ENCODE measurements around the gene OPRL1.

Gene OPRL1

DNA sequence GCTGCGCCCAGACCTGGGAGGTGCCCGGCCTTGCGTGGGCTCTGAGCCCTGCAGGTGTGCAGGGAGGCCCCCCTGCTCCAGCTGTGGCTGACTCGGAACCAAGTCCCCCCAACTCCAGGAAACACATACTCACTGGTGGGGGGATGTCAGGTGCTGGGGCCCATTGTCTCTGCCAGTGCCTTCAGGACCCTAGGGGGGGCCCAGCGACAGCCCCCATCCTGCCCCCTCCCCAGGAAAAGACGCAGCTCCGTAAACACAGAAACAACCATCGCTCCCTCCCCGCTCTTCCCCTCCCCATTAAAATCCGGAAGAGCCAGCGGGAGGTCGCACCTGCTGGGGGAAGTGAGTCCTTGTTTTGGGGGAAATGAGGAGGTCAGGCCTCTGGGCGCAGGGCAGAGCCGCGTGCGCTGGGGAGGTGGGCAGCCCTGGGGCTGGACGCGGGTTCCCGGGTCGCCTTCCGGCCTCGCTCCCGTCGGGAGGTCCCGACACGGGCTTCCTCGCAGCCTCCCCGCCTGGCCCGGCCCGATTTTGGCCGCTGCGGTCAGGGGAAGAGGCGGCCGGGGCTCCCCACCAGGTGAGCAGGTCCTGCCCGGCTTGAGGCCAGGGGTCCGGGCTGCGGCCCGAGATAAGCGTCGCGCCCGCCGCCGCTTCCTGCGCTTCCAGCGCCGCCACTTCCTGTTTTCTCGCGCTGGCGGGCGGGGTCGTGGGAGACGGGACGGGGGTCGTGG, 37.7 kb upstream of the OPRL1 start:
- DNase-seq: no peak

DNA sequence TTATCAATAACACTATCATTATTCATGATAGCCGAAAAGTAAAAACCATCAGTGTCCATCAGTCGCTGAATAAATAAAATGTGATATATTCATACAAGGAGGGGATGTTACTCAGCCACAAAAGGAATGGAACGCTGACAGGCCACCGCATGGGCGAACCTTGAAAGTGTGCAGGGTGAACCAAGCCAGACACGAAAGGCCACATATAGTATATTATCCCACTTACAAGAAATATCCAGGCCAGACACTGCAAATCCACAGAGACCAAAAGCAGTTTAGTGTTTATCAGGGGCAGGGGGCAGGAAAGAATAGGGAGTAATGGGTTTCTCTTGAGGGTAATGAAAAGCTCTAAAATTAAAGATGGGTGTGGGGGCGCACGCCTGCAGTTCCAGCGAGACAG, 36.1 kb upstream of the OPRL1 start:
- no peak for DNase-seq

DNA sequence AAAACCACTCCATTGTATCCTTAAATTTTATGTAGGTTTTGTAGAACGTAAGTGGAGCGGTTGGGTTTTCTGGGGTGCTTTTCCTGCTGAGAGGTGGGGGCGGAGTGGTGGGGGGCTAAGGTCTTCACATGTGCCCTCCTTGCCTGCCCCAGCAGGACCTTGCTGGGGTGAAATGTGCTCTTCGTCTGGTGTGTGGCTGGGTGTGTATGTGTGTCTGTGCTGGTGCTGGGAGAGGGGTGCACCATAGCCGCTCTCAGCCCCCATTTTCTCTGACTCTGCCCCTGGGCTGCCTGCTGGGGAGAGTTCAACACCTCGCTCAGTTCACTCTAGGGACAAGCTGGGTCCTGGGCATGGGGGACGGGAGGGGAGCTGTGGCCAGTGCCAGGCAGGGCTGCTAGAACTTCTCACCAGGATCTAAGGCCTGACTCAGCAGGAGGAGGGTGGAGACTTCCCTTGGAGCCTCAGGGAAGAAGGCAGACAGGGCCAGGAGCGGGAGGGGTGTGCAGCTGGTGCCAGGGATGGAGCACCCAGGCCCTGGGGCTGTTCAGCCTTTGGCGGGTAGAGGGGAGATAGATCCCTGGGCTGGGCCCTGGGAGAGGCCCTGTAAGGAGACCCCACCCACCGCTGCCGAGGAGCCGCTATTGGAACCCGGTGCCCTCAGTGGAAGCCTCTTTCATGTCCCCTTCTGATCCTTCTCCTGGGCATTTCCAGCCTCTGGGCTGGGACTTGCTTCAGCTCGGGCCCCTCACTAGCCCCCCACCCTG, 35.2 kb upstream of the OPRL1 start:
- no peak for DNase-seq

DNA sequence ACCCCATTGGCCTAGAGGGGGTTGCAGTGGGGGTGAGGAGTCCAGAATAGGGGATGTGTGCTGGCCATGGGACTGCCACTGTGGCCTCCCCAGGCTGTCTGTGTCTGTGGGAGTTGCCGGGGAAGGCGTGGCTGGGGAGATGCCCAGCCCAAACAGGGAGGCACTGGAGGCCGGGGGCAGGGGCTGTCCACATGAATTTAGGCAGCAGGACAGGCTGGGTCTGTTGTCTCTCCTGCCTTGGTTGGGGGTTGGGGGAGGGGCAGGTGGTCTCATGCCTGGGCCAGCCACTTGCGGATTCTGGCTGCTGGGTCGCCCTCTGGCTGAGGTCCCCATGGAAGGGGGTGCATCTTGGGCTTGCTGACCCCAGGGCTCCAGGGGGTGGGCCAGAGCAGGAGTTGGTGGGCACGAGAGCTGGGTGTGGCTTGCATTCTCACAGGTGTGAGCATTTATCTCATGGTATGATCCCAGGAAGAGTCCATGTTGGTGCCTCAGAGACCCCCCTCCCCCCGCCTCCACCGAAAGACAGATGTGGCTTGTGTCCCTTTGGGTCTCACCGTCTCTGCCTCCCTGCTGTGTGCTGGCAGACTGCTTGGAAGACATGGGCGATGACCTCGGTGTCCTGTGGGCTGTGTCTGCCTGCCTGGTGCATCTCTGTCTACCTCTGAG, 34.4 kb upstream of the OPRL1 start:
- no peak for DNase-seq

DNA sequence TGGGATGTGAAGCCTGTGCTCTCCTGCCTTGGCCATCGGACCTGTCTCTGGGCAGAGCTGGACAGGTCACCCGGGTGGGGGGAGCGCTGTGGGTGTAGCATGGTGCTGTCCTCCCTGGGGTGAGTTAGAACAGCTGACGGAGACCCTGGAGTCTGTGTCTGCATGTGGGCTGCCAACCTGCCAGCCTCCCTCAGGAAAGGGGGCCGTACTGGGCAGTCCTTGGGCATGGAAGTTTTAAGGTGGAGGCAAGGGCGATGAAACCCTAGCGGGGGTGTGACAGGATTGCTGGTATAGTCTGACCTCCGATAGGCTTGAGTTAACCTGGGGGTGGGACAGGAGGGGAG, 32.9 kb upstream of the OPRL1 start:
- DNase-seq: no peak

DNA sequence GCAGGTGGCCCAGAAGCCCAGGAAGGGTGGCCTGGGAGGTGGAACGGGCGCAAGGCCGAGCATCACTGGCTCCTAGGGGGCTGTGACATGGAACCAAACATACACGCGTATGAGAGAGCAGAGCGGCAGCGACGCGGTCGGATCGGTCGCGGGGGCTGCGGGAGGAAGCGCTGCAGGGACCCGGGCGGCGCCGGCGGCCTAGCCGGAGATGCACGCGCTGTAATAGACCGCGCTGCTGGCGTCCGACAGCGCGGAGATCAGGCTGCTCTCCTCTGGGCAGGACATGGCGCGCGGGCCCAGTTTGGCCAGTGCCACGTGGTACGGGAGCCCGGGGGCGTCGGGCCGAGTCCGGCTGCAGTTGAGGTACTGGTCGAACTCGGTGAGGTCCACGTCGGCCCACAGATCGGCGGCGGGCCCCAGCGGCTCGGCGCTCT, 31.9 kb upstream of the OPRL1 start:
- no peak for DNase-seq

DNA sequence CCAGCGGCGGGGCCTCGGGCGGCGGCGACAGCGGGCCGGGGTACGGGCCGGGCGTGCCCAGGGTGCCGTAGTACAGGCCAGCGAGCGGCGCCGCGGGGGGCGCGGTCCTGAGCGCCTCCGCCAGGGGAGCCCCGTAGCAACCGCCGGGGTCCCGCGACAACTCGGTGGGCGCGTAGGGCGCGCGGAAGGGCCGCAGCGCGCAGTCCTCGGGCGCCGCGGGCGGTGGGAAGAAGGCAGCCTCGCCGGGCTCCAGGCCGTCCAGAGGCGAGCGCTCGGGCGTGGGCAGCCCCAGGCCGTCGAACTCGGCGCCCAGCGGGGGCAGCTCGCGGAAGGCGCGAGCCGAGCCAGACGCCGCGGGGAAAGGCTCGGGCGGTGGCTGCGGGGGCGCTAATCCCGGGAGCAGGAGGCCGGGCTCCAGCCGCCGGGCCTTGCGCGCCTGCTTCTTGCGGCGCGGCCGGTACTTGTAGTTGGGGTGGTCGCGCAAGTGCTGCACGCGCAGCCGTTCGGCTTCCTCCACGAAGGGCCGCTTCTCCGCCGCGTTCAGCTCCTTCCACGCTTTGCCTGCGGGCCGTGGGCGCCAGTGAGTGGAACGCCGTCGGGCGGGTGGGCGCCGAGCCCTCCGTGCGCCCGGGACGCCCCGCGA, 31.4 kb upstream of the OPRL1 start:
- DNase-seq: no peak

DNA sequence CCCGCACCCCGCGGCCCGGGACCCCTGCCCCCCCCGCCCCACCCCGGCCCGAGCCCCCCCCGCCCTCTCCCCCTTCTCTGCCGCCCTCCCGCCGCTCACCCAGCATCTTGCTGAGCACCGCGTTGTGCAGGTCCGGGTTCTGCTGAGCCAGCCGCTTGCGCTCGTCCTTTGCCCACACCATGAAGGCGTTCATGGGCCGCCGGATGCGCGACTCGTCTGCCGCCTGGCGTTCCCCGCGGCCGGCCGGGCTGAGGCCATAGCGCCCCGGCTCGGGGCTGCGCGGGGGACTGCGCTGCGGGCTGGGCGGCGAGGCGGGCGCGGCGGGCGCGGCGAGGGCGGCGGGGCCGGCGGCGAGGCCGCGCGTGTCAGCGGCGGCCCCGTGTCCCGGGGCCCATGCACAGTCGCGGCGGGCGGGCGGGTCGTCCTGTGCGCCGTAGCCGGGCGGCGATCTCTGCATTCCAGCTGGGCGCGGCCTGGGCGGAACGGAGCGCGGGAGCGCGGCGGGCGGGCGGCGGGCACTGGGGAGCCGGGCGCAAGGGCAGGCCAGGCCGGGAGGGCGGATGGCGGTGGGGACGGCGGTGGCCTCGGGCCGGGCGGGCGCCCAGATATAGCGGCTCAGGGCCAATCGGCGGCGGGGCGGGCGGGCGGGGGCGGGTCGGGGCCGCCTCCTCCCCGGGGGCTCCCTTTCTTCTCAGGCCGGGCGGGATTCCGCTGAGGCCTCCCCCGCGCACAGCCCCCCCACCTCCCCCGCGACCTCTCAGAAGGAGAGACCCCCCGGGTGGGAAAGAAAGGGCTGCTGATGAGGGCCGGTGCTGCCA, 30.6 kb upstream of the OPRL1 start, which contains the start of gene SOX18:
Gene SOX18, minus strand, starts transcription at position 580 of the 818 bp plus-strand sequence. Its CDS starts 123 bp downstream, at position 457.
- peak; percentile 46 for DNase-seq

DNA sequence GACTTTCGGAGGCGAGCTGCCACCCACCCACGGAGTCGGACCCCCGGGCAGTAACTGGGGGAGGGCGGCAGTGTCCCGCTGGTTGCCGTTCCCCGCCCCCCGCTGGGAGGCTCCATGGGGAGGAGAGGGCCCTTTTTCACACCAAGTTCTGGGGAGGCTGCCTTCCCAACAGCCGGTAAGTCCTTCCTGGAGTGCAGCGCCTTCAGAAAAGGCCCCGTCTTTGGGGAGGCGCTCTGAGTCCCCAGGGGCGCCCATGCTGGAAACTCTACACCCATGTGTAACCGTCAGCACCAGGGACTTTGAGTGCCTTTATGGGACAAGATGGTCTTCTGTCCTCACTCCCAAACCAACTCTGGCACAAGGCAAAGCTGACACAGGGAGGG, 30.0 kb upstream of the OPRL1 start:
- DNase-seq: no peak

DNA sequence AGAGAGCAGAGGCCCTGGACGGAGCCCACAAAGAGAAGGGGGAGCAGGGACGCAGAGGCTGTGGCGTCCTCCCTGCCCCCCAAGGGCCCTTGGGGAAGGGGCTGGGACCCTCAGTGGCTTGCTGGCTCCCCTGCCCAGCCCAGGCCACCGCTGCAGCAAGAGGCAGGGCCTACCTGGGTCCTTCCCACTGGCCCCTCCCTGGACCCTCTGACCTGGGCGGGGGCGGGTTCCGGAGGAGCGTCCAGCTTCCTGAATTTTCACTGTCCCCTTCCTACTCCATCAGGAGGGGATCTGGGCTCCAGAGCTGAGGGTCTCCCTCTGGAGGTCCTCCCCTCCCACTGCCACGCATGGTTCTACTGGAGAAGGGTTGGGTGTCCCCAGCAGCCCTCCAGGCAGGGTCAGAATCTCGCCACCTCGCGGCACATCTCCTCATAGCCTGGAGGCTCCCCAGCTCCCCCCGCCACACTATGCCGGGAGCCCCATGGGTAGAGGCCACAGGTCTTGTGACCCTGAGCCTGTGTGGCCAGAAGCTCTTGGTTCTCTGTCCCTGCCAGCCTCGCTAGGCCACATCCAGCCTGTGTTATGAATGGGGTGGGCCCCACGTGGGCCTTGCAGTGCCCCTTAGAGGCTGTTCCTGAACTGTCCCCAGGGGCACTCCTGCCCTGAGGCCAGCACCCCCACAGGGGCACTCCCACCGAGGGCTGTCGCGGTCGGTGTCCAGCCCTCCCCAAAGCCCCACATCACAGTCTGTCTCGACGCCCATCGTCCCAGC, 29.4 kb upstream of the OPRL1 start:
- no peak for DNase-seq

DNA sequence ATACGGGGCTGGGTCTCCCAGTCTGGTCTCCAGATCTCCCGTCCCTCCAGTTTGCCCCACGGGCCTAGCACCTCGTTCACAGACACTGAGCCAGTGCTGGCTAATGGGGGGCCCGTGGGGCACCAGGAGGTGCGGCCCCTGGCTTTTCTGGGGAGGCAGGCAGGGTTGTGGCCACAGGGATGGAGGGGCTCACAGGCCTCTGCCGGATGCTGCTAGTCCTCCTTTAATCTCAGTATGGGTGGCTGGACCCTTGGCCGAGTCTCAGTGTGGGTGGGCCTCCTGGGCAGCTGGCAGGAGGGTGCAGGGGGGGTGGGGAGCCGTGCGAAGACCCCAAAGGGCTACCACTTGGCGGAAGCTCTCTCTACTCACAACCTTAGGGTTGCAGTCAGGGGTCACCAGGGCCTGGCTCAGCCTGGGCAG, 28.8 kb upstream of the OPRL1 start:
- no peak for DNase-seq

DNA sequence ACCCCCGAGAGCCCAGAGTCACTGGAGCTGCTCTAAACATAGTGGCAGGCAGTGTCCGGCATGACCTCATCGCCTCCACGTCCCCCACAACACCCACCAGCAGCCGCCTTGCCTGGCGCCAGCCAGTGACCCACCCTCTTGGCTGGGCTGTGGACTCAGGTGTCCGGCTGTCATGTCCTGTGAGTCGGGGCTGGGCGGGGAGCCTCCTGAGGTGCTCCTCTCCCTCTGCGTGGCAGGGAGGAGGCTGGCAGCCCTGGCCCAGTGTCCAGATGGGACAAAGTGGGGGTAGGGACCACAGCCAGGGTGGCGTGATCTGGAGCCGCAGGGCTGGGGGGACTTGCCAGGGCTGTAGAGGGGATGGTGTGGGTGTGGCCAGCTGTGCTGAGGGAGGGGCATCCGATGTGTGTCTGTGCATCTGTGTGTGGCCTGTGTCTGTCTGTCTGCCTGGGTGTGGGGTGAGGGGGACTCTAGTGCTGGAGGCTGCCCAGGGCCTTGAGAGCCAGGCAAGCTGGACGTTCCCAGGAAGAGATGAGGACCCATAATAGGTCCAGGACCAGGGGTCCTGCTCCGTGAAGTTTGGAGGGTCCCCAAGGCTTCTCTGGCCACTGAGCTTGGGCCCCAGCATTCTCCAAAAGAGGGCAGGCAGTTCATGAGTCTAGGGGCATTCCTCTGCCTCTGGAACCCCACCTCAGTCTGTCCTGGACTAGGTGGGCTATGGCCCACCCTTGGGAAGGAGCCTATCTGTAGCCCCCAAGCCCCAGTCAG, 28.1 kb upstream of the OPRL1 start:
- no peak for DNase-seq

DNA sequence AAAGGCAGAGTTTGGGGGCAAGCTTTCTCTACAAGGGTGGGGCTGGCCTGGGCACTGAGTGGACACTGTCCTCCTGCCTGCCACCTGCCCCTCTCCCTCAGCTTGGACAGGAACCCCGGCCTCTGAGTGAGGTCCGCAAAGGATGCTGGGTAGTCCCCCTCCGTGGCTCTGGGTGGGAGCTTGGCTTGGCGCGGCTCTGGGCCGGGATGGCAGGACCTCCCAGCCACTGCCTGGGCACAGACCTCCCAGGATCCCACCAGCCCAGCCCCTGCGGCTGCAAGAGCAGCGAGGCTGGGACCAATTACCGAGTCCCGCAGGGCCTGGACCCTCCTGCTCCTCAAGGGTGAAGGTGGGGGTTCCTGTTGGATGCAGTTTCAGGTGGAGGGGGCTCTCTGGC, 27.6 kb upstream of the OPRL1 start:
- DNase-seq: no peak

DNA sequence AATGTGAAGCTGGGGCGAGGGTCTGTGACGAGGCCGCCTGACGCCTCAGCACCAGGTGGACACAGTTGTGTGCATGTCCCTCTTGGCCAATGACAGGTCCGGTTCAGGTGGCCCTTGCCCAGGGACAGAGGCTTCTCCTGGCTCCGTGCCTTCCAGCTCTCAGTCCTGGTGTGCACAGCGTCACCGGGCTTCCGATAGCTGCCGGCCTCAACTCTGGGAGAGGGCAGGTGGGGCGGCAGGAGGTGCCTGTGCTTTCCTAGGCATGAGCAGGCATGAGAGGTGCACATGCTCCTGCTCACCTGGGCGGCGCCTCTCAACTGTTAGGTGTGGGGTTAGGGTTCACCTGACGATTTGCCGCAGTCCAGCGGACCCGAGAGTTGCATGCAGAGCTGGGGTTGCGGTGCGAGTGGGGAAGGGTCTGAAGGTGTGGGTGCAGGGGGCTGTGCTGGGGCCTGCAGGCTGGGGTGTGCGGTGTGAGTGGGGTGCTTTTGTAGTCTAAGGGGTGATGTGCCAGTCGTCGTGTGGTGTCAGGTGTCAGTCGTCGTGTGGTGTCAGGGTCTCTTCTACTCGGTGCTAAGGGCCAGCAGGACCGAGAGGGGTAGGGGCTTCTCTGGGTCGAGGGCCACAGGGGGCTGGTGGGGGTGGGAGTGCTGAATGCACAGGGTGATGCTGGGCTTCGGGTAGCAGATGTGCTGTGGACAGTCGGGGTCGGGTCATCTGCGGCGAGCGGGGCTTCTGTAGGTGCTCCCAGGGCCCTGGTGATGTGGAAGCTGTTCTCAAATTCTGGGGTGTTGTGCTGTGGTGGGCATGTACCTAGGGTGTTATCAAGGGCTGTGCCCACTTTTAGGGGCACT, 26.7 kb upstream of the OPRL1 start:
- DNase-seq: no peak

DNA sequence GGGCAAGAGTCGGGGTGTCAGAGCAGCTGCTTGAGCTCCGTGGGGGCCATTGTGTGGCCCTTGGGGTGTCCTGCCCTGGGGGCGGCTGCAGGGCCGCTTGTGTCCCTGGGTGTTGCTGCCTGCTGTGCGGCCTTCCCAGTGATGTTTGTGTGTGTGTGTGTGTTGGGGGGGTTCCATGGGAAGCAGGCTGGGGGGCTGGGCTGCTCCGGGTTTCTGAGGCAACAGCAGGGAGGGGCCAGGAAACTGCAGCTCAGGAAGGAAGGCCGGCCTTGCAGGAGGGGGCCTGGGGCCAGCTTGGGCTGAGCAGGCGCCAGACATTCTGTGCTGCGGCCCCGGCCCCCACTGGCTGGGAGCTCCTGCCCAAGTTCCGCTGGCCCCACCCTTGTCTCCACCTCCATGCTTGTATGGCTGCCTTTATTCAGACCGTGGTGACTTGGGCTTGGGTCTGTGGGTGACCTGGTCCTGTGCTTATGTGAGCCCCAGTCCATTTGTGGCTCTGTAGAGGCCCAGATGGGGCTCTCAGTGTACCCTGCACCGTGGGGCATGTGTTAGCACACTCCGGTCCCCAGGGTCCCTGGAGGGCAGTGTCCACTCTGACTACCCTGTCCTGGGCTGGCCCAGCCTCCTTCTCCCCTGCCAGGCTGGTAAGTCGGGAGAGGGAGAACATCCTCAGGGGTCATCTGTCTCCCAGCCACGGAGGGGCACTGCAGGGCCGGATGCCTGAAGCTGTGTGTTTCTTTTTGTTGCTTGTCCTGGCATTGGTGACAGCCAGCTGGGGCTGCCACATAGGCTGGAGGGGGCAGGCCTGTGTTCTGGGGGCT, 25.8 kb upstream of the OPRL1 start:
- peak; percentile 56 for DNase-seq

DNA sequence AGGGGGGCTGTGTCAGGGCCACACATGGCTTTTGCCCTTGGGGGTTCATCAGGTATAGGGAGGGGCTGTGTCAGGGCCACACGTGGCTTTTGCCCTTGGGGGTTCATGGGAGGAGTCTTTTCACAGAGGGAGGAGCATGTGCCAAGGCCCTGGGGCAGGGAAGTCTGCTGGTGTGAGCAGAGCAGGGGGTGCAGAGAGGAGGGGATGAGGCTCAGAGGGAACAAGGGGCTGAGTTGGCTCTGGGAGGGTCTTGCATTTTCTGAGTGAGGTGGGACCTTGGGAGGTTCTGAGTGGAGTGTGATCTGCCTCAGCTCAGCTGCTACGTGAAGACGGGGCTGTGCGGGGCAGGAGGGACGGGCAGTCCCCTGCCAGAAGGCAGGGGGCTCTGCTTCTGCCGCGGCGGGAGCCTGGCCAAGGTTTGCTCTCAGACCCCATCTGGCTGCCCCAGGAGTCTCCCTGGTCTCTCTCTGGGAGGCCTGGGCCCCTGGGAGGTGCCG, 24.4 kb upstream of the OPRL1 start:
- DNase-seq: no peak

DNA sequence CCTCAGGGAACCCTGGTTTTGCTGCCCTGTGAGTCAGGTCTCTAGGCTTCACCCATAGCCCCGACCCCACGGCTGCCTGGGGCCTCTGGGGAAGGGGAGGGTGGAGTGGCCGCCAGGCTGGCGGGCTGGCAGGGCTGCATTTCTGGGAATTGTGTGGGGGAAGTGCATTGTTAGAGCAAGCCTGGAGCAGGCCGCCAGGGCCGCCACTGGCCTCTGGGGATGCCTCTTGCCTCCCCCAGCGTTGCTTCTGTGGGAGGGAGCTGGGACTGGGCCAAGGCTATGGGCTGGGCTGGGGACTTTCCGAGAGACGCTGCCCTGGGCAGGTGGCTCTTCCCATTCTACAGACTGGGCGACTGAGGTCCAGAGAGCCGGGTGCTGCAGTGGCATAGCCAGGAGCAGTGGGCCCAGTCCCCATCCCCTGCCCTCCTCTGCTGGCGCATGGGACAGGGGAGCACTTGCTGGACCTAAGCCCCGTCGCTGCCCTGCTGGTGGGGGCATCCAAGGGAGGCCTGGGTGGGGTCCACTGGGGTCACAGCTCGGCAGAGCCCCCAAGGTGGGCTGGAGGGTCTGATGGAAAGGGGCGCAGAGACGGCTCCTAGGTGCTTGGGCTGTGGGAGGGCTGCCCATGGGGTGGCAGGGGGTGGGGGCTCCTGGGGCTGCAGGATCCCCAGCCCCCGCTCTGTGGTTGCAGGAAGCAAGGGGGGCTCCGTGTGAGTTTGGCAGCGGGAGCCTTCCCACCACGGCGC, 23.8 kb upstream of the OPRL1 start:
- DNase-seq: no peak

DNA sequence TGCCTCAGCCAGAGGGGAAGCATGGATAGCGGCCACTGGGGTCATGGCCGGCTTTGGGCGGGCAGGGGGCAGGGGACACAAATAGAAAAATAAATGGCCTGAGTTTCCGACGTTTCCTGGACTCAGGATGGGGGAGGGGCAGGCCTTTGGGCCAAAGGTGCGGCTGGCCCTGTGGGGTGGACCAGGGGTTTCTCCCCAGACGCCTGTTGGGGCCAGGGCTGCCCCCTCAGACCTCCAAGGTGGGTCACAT, 23.3 kb upstream of the OPRL1 start:
- no peak for DNase-seq

Measured in NCI-H82 (cell line).